GM18870 (cell line): ENCODE results near the gene PHF21A.
"Not testable (repeated sequence)": the region's sequence is repeated elsewhere in the genome, so short reads cannot be mapped to it uniquely, and the experiment has no call there.

ENCODE experiments used
- ATAC-seq: cut with Tn5 transposase; IDR thresholded peaks from one replicate; pipeline ENCODE4 v1.9.1; 2021; ENCODE audit warnings: moderate library complexity; ENCODE audit not compliant: unreplicated experiment

PHF21A gene

GRCh38 chr11:45906965-45907611 lies 214.2 kb downstream of the PHF21A start, which contains the start of gene FREY1:
Gene FREY1 (minus strand): TSS chr11:45907271. CDS start chr11:45907245, 26 bp downstream.
- no peak for ATAC-seq

GRCh38 chr11:45906096-45906682 lies 215.1 kb downstream of the PHF21A start:
- ATAC-seq, result no peak

GRCh38 chr11:45905576-45905975 lies 215.7 kb downstream of the PHF21A start:
- not testable (repeated sequence) for ATAC-seq

- no peak for ATAC-seq
Measured at GRCh38 chr11:45905095-45905494, 216.2 kb downstream of the PHF21A start.

- ATAC-seq, result no peak
Measured at GRCh38 chr11:45904309-45904915, 216.8 kb downstream of the PHF21A start.

GRCh38 chr11:45902452-45903380 lies 218.5 kb downstream of the PHF21A start:
- ATAC-seq, result no peak

GRCh38 chr11:45901626-45902025 lies 219.6 kb downstream of the PHF21A start:
- no peak for ATAC-seq

- ATAC-seq, result no peak
Measured at GRCh38 chr11:45900916-45901617, 220.2 kb downstream of the PHF21A start.

- ATAC-seq, result not testable (repeated sequence)
Measured at GRCh38 chr11:45900175-45900800, 221.0 kb downstream of the PHF21A start.

- no peak for ATAC-seq
Measured at GRCh38 chr11:45899448-45900174, 221.6 kb downstream of the PHF21A start.

- no peak for ATAC-seq
Measured at GRCh38 chr11:45899086-45899447, 222.2 kb downstream of the PHF21A start.

- ATAC-seq, result no peak
Measured at GRCh38 chr11:45897556-45897955, 223.7 kb downstream of the PHF21A start.

- ATAC-seq, result no peak
Measured at GRCh38 chr11:45896422-45896984, 224.8 kb downstream of the PHF21A start.

- no peak for ATAC-seq
Measured at GRCh38 chr11:45895553-45896259, 225.5 kb downstream of the PHF21A start.

- no peak for ATAC-seq
Measured at GRCh38 chr11:45894555-45895247, 226.6 kb downstream of the PHF21A start.

- ATAC-seq, result no peak
Measured at GRCh38 chr11:45892856-45893255, 228.4 kb downstream of the PHF21A start.

GRCh38 chr11:45890886-45891550 lies 230.2 kb downstream of the PHF21A start:
- no peak for ATAC-seq
